Calu3 (cell line): ENCODE measurements around the gene HEMGN. TPM values are rescaled to one million over a fixed set of nuclear protein-coding genes. Genes with fewer than 3 reads are reported as not detected.

Experiments used
- BruUV-seq: library from RNA; stranded (reverse); fragments of 400-500 nt; replicated peaks from 2 replicates; lab custom pipeline; 2021; lab: Mats Ljungman, UMichigan
- CTCF ChIA-PET: fragments of 300-600 bp; sonication (Branson Sonifier 250); formaldehyde crosslinking; loops from one replicate; lab custom pipeline; 2022; ENCODE audit warnings: antibody characterized with exemption; lab: Charles Lee
- DNase-seq: peaks from one replicate; pipeline ENCODE4 v3.0.0; 2022
- H3K27ac Mint-ChIP-seq: one replicate; pipeline ENCODE4 v1.8.0; 2022; ENCODE audit warnings: mixed read lengths; ENCODE audit not compliant: unreplicated experiment
- H3K27me3 Mint-ChIP-seq: one replicate; pipeline ENCODE4 v1.8.0; 2022; ENCODE audit warnings: mixed read lengths; ENCODE audit not compliant: unreplicated experiment
- H3K36me3 Mint-ChIP-seq: one replicate; pipeline ENCODE4 v1.8.0; 2022; ENCODE audit warnings: mild to moderate bottlenecking, moderate library complexity, mixed read lengths; ENCODE audit not compliant: insufficient read depth, unreplicated experiment
- H3K4me1 Mint-ChIP-seq: one replicate; pipeline ENCODE4 v1.8.0; 2022; ENCODE audit warnings: mild to moderate bottlenecking, low read depth, mixed read lengths; ENCODE audit not compliant: unreplicated experiment
- H3K4me3 Mint-ChIP-seq: one replicate; pipeline ENCODE4 v1.8.0; 2022; ENCODE audit warnings: mild to moderate bottlenecking, low read depth, moderate library complexity, mixed read lengths; ENCODE audit not compliant: unreplicated experiment
- H3K9me3 Mint-ChIP-seq: one replicate; pipeline ENCODE4 v1.8.0; 2022; ENCODE audit warnings: low read depth, mixed read lengths; ENCODE audit not compliant: unreplicated experiment
- intact Hi-C: fragments of 100-400 bp; cut with micrococcal nuclease; formaldehyde crosslinking; loops from one replicate; pipeline ENCODE4 v1.10.0; 2022; ENCODE audit not compliant: unreplicated experiment
- total RNA-seq: library from RNA; stranded (reverse); gene quantifications from 2 replicates; pipeline ENCODE4 v1.2.3, GENCODE V29; 2022
- TF ChIP-seq, protein P1 (sequence below): fragments of 200-600 bp; IDR thresholded peaks from one replicate; pipeline ENCODE4 v1.8.0; 2022; ENCODE audit warnings: antibody characterized with exemption; ENCODE audit not compliant: unreplicated experiment

Gene HEMGN
- total RNA-seq, 1 experiment from 2014 or later: not detected

DNA sequence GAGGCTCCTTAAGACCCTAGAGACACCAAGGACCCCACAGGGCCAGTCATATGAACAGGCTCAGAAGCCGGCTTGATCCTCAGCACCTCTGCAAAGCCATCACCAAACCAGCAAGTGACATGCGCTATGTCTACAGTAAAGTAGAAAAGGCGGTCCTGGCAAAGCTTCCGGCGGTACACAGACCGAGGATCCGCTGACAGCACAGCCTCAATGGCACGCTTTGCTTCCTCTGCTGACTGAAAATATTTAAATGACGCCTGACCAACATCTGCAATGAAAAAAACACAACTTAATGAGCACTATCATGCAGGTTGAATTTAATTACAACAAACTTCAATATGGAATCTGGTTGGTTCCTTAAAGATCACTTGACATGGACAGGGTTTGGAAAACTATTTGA lies 33.2 kb downstream of the HEMGN start:
- CTCF ChIA-PET: no interaction called here
- no peaks in the 10 kb centered on the region for H3K27me3 Mint-ChIP-seq

DNA sequence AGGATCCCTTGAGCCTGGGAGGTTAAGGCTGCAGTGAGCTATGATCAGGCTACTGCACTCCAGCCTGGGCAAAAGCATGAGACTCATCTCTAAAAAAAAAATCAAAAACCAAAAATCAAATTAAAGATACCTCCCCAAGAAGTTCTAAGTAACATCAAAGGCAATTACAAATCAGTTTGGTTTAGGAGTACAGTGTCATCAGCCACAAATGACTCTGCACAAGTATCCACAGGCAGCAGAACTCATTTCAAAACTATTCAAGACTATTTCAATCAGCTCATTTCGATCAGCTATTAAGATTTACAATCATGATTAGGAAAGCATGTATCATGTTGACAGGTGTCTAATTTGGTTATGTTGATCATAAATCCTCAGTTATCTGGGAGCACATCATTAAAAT lies 34.8 kb downstream of the HEMGN start:
- Mint-ChIP-seq H3K27ac (no peak overlapping the region), H3K9me3 (no peaks in the 10 kb centered on the region), H3K27me3 (no peaks in the 10 kb centered on the region), H3K4me1 (no peaks in the 10 kb centered on the region), H3K4me3 (no peak overlapping the region), H3K36me3 (no peaks in the 10 kb centered on the region)
- CTCF ChIA-PET: no interaction called here
- no peak for DNase-seq
- intact Hi-C loops: loop anchor here (5.0 kb wide), 1 partner anchor 206 kb away; the partner anchor contains the start of gene XPA
- TF ChIP-seq, protein P1, sequence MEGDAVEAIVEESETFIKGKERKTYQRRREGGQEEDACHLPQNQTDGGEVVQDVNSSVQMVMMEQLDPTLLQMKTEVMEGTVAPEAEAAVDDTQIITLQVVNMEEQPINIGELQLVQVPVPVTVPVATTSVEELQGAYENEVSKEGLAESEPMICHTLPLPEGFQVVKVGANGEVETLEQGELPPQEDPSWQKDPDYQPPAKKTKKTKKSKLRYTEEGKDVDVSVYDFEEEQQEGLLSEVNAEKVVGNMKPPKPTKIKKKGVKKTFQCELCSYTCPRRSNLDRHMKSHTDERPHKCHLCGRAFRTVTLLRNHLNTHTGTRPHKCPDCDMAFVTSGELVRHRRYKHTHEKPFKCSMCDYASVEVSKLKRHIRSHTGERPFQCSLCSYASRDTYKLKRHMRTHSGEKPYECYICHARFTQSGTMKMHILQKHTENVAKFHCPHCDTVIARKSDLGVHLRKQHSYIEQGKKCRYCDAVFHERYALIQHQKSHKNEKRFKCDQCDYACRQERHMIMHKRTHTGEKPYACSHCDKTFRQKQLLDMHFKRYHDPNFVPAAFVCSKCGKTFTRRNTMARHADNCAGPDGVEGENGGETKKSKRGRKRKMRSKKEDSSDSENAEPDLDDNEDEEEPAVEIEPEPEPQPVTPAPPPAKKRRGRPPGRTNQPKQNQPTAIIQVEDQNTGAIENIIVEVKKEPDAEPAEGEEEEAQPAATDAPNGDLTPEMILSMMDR: no peak
- no TSS peak for BruUV-seq

More for the DNA sequence above, 33.2 kb downstream of the HEMGN start:
- BruUV-seq: no TSS peak
- no peaks in the 10 kb centered on the region for H3K36me3 Mint-ChIP-seq
- no peaks in the 10 kb centered on the region for H3K4me1 Mint-ChIP-seq
- H3K9me3 Mint-ChIP-seq: no peaks in the 10 kb centered on the region
- DNase-seq: no peak
- intact Hi-C loops: loop anchor here (5.0 kb wide), 1 partner anchor 207 kb away; the partner anchor contains the start of gene XPA
- TF ChIP-seq, protein P1: no peak
- H3K4me3 Mint-ChIP-seq: no peak overlapping the region
- H3K27ac Mint-ChIP-seq: no peak overlapping the region

DNA sequence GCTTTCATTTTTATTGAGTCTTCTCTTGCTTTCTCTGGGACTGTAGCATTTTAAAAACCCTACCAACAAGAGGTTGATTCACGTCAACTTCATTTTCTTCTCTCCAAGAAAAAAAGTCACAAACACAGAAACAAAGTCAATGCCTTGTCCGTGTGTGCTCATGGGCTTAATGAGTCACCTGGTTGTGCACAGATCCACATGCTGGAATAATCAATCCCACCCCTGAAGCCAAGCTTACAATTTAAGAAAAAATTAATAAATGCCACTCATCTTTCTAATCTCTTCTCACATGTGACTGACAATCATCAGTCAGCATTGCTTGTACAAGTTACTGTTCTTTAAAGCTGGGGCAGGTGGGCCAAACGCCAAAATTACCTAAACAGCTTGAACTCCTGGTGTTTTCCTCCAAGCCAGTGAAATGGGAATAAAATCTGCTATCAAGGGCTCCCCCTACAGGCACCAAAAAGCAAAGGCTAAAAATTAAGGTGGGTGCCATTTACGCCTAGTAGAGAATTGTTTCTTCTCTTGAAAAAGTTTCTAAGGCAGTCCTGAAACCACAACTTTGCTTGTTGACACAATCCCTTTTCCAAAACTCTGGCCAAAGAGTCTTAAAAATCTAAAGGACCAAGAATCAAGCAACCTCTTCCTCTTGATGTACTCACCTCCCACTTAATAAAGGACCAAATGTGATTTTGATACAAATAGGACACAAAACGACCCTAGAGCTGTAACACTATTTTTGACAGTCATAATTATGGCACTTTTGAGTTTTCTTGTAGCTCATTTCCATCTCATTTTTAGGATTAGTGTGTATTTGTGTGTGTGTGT lies 37.0 kb downstream of the HEMGN start:
- DNase-seq: peak; percentile 34
- Mint-ChIP-seq H3K4me3 (no peak overlapping the region), H3K27ac (no peak overlapping the region), H3K4me1 (no peaks in the 10 kb centered on the region), H3K27me3 (no peaks in the 10 kb centered on the region), H3K9me3 (no peaks in the 10 kb centered on the region), H3K36me3 (no peaks in the 10 kb centered on the region)
- TF ChIP-seq, protein P1: peak; percentile 65
- intact Hi-C loops: loop anchor here (1.0 to 5.0 kb wide), 2 partner anchors 191 to 204 kb away; partner anchors contain the start of gene XPA
- CTCF ChIA-PET: interaction anchor here (0.7 to 1.8 kb wide), 7 partner anchors 11 to 268 kb away, joined by 3 to 7 read pairs (median 4); partner anchors contain the start of genes NCBP1, TSTD2 and XPA
- no TSS peak for BruUV-seq

DNA sequence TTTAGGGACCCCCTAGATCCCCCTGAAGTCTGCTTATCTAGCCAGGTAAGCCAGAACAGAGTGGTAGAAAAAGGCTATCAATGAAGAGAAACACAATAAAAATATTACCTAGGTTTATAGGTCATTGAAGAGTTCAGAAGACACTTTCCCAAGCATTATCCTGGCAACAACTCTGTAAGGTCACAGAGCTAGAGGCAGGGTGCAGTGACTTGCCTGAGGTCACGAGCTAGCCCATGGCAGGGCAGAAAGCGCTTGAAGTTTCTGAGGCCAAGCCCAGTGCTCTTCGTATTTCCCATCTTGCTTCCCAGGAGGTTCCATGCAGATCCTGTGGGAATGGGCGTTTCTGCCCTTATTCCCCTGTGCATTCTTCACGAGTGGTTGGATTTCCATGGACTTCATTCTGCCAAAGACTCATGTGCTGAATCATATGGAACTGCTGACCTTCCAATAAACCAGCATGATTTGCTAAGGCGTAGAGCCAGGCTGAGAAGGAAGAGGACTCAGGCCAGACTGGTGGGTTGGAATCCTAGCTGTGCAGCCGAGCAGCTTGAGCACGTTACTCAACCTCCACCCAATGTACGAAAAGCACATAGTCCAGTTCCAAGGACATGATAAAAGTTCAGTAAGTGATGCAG lies 37.8 kb downstream of the HEMGN start:
- DNase-seq: no peak
- Mint-ChIP-seq H3K27ac (no peak overlapping the region), H3K36me3 (no peaks in the 10 kb centered on the region), H3K27me3 (no peaks in the 10 kb centered on the region), H3K4me1 (no peaks in the 10 kb centered on the region), H3K4me3 (no peak overlapping the region), H3K9me3 (no peaks in the 10 kb centered on the region)
- TF ChIP-seq, protein P1: no peak
- intact Hi-C loops: loop anchor here (5.0 kb wide), 1 partner anchor 203 kb away; the partner anchor contains the start of gene XPA
- no TSS peak for BruUV-seq
- CTCF ChIA-PET: interaction anchor here (0.7 to 1.8 kb wide), 7 partner anchors 10 to 267 kb away, joined by 3 to 7 read pairs (median 4); partner anchors contain the start of genes NCBP1, TSTD2 and XPA
